ENCODE data around the gene POU2F2. TPM values are rescaled to one million over a fixed set of nuclear protein-coding genes. Genes with fewer than 3 reads are reported as not detected.

Gene POU2F2
- total RNA-seq, 1 experiment from 2014 or later, result 0.69 TPM

DNA sequence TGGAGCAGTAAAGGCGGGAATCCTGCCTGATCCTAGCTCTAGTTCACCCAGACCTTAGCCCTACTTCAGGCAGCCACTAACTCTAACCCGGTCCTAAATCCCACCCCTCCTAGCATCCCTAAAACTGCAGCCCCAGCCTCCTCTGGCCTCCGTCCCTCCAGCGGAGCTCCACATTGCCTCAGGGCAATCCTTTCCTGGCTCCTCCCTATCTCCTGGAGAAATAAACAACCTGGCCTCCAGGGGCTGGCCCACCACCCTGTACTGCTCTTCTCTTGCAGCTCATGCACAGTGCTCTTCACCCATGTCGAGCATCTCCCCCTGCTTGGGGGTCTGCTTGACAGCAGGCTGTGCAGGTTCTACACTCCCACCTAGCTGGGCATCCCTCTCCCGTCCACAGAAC is 6.7 kb downstream of the POU2F2 start:
- no peak for DNase-seq (ENCODE audit: low read depth)

DNA sequence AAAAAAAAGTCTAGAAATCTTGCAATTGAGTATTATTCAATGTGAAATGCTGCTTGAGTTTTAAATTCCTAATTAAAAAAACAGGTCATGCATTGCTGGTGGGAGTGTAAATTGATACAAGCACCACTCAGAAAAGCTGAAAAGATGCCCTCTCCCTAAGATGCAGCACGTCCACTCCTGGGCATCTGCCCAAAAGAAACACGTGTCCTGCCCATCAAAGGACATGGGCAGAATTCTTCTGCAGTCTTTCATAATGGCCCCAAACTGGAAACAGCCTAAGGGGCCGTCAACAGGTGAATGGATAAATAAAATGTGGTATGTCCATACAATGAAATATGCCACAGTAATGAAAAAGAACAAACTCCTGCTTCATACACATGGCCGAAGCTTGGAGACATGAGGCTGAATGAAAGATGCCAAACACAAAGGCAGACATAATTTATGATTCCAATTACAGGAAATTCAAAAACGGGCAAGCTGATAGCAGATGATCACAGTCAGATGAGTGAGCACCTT is 7.8 kb downstream of the POU2F2 start:
- DNase-seq (ENCODE audit: low read depth), result no peak

DNA sequence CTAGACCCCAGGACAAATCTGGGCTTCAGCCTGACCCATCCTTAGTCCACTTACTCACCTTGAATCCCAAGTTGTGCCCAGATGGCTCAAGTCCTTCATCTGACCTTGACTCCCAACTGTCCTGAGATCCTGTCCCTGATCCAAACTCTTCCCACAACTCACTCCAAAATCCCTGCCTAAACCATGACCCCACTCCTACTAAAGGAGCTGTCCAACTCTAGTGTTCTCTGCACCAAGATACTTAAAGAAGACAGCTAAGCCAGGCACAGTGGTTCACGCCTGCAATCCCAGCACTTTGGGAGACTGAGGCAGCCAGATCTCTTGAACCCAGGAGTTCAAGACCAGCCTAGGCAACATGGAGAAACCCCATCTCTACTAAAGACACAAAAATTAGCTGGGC is 8.5 kb downstream of the POU2F2 start:
- no peak for DNase-seq (ENCODE audit: low read depth)

DNA sequence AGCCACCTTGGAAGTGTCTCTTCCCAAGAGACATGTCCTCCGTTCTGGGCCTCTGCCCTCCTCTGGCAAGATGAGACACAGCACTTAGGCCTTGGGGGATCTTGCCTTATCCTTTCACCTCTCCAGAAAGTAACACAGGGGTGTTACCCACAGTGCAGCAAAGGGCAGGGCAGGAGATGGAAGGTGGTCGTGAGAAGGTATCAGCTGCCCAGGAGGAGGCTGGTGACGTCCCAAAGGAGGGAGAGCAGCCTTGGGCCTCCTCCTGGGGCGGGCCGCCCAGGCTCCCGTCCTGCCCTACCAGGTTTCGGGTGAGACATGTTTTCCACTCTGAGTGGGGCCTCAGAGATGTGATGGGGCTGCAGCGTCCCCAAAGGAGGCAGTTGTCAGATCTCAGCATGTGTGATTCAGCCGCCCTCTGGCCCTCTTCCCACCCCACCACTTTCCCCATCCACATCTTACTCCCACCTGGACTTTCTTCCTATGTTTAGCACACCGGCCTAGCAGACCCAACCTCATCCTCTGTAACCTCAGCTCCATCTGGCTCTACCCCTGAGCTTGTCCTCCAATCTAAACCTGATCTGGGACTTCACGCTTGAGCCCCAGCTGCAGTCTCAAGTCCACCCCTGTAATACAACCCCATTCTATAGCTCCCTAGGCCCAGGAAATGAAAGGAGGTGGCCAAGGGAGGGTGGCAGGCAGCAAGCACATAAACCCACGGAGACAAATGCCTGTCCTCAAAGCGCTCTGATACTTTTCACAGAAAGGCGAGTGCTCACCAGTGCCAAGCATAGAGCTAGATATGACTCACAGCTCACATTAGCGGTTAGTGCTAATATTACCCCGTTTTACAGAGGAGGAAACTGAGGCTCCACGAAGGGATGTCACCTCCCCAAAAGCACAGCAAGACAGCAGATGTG is 9.3 kb downstream of the POU2F2 start:
- DNase-seq (ENCODE audit: low read depth), result no peak

DNA sequence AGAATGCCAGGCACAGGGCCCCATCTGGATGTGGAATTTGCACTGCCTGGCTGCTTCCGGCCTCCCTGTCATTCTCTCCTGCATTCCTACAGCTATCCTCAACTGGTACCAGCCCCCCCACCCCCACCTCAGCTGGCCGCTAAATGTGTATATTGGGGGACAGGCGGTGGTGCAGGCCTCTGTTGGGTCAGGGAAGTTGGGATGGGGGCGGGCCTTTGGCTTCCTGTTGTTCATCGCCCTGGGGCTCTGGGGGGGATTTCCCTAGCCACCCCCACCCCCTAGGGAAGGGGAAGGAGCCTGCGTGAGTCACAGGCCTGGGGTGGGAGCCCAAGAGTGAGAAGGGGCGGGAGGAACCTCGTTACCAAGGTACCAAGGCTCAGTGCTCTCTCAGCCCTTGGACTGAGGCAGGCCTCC is 10.6 kb downstream of the POU2F2 start:
- peak; percentile 98 for DNase-seq (ENCODE audit: low read depth)

DNA sequence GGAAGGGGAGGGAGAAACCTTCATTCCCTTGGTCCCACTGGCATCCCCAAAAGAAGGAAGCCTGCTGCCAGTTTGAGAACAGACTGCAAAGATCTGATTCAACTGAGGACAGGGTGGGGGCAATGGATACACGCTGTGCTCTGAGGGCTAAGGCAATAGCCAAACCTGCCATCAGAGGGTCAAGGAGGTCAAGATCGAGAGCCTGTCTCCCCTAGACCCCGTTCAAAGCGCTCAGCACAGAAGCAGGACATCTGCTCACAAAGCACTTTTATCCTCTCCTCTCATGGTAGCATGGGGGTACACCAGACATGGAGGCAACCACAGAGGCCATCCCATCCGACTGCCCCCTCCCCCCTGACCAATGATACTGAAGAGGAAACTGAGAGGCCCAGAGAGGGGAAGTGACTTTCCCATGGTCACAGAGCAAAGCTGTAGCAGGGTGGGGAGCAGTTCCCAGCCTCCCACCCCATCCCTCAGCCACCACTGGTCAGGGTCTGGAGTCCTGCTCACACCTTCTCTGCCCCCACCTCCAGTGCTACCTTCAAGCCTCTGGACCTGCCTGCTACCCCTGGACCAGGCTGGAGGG is 11.1 kb downstream of the POU2F2 start:
- DNase-seq (ENCODE audit: low read depth), result no peak

DNA sequence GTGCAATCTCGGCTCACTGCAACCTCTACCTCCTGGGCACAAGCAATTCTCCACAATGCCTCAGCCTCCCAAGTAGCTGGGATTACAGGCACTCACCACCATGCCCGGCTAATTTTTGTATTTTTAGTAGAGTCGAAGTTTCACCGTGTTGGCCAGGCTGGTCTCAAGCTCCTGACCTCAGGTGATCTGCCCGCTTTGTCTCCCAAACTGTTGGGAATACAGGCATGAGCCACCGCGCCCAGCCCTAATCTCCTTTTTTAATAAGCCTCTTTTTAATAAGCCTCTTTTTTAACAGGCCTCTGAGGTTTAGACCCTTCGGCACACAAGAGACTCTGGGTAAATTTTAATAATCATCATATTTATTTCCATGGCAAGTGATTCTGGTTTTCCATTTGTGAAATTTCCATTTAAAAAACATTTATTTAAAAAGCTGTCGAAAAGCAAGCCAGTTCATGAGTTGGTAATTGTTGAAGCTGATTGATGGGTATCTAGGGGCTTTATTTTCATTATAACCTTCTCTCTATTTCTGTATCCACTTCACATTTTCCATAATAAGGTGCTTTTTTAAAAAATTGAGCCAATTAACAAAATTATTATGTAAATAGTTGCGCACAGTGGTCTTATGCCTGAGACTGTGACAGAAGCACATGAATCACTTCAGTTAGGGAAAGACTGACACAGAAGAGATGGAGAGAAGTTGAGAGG is 11.8 kb downstream of the POU2F2 start:
- no peak for DNase-seq (ENCODE audit: low read depth)

DNA sequence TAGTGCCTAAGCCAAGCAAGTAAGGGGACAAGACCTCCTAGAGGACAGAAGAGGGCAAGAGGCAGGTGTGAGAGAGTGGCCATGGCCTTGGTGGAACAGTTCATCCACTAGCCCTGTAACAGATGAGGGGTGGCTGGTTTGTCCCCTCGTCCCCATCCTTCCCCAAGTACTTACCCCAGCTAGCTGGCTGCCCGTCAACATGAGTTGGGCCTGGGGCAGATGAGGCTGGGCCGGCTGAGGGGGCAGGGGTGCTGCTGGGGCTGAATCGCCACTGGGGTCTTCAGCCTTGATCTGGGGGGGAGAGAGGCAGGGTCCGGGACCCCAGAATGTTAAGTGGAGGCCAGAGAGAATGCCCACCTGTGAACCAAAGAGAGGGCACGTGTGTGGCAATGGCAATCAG is 15.2 kb downstream of the POU2F2 start:
- no peak for DNase-seq (ENCODE audit: low read depth)

DNA sequence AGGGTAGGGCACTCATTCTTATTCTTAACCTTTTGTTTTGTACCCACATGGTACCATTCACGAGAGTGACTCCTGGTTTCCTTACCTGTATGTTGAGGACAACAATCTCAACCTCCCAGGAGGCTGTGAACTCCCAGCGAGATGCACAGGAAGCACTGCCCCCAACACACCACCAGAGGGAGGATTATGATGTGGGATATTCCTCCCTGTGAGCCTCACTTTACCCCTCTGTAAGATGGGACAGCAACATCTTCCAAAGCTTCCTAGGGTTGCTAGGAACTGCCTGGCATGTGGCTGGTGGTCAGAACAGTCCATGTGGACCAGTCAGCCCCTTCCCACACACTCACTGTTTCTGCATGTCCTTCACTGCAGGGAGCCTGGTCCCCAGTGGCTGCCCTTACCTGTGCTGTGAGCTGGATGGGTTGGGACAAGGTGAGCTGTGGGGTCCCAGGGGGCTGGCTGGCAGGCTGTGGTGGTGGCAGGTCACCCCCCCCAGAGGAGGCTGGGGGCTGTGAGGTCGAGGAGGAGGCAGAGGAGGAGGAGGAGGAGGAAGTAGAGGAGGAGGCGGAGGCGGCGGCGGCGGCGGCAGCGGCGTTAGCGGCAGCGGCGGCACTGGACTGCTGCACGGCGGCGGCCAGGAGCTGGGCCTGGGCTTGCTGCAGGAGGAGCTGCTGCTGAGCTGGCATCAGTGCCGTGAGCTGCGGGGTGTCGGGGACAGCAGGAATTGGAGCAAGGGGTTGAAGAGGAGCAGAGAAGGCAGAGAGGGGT is 15.8 kb downstream of the POU2F2 start:
- DNase-seq (ENCODE audit: low read depth), result no peak

DNA sequence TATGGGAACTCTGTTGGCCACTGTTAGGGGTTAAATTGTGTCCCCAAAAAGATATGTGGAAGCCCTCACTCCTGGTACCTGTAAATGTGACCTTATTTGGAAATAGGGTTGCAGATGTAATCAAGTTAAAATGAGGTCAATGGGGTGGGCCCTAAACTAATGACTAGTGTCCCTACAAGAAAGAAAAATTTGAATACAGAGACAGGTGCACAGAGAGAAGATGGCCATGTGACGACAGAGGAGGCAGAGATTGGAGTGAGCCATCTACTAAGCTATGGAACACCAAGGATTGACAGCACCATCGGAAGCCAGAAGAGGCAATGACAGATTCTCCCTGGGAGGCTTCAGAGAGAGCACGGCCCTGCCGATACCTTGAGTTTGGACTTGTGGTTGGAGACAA is 16.5 kb downstream of the POU2F2 start:
- DNase-seq (ENCODE audit: low read depth), result no peak

DNA sequence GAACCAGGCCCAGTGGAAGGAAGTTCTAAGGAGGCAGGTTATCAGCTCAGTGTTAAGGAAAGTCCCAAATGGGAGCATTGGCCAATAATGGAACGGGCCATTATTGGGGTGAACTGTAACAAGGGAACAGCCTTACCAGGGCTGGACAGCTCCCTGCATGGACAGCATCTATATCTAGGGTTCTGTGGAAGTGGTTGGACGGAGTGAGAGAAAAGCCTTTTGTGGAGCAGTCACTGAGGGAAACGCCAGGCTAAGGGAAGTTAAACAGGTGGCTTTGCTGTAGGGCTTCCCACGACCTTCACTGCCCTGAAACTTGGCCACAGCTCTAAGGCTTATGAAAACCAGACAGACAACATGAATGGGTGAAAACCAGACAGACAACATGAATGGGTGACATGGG is 17.0 kb downstream of the POU2F2 start:
- no peak for DNase-seq (ENCODE audit: low read depth)

DNA sequence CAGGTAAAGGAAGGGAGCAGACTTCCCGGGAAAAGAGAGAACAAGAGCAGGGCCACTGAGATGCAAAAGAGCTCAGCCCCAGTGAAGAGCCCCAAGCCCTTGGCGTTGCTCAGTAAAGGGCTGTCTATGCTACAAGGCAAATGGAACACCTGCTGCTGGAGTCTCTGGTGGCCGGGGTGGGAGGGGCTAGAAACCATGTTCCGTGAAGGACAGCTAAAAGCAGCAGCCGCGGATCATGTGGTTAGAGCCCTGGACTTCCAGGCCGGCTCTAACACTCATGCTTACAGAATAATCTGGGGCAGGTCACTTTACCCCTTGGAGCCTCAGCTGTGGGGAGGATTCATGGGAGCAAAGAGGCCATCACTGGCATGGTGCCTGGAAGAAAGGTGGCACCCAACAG is 17.8 kb downstream of the POU2F2 start:
- DNase-seq (ENCODE audit: low read depth), result peak; percentile 61

DNA sequence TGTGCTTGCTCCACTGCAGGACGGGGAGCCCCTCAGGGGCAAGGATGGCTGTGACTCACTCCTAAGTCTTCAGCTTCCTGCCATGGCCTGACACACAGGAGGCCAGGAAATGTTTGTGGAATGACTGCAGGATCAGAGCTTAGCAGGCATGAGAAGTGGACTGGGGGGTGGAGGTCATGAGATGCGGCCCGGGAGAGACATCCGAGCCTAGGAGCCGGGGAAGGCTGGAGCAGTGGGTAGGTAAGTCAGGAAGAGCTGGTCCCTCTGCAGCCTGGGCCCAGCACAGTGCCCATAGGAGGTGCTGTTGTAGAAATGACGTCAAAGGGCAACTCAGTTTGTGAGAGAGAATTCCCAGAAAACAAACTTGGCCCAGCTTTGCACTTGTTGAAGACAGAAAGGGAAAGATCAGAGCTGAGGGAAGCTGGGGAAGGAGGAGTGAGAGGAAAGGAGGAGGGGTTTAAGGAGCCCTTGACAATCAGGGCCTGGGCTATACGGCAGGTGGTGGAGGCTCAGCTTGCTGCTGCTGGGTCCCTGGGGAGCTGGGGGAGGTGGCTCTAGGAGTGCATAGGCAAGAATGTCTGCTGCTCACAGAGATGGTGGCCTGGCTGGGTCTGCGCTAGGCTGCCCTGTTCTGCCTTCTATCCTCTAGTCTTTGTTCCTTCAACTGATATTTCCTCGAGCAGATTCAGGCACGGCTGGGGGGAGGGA is 18.5 kb downstream of the POU2F2 start:
- DNase-seq (ENCODE audit: low read depth), result peak; percentile 98

DNA sequence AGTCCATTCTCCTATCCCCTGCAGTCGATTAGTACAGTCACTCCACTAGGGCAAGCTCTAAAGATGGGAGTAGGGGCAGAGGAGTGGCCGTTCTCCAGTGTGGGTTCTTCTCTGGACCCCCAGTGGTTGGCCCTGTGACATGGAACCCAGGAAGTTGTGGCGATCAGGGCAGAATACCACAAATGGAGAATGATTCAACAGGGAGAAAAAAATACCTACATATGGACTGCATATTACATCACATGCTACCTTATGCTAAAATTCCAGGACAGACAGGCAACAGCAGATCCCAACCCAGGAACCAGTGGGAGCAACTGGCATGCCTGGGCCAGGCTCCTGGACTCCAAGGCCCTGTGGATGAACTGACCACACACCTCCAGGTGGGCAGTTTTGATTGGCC is 20.4 kb downstream of the POU2F2 start:
- peak; percentile 82 for DNase-seq (ENCODE audit: low read depth)

DNA sequence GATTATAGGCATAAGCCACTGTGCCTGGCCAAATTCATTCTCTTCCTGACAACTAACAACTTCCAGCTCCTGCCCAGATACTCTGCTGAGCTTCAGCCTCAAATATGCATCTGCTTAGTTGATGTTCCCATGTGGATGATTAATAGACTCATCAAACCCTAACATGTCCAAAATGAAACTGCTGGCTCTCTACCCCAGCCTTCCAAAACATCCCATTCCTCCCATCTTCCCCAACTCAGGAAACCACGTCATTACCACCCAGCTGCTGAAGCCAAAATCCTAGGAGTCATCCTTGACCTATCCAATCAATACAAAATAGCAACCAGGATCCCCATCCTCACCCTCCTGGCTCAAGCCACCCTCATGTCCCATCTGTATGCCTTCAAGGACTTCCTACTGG is 20.9 kb downstream of the POU2F2 start:
- DNase-seq (ENCODE audit: low read depth), result peak; percentile 72

DNA sequence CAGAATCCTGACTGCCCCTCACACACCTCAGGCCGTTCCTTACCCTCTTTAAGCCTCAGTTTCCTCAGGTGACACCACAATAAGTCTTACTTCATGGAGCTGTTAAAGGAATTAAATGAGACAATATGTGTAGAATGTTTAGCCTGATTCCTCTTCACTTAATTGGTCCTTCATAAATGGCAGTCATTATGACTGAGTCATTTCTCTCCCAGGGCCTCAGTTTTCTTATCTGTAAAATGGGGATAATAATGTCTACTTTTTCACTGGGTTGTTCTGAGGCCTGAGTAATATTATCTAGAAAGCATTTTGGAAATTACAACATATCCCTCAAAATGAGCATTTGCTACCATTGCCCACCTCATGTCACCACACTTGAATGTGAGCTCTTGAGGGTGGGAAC is 21.6 kb downstream of the POU2F2 start:
- DNase-seq (ENCODE audit: low read depth), result no peak

DNA sequence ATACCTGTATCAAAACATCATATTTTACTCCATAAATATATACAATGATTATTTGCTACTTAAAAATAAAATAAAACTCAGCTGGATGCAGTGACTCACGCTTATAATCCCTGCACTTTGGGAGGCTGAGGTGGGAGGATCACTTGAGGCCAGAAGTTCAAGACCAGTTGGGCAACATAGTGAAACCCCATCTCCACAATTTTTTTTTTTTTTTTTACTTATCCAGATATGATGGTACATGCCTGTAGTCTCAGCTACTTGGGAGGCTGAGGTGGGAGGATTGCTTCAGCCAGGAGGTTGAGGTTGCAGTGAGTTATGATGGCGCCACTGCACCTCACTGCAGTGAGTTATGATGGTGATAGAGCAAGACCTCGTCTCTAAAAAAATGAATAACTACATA is 22.4 kb downstream of the POU2F2 start:
- DNase-seq (ENCODE audit: low read depth), result no peak

DNA sequence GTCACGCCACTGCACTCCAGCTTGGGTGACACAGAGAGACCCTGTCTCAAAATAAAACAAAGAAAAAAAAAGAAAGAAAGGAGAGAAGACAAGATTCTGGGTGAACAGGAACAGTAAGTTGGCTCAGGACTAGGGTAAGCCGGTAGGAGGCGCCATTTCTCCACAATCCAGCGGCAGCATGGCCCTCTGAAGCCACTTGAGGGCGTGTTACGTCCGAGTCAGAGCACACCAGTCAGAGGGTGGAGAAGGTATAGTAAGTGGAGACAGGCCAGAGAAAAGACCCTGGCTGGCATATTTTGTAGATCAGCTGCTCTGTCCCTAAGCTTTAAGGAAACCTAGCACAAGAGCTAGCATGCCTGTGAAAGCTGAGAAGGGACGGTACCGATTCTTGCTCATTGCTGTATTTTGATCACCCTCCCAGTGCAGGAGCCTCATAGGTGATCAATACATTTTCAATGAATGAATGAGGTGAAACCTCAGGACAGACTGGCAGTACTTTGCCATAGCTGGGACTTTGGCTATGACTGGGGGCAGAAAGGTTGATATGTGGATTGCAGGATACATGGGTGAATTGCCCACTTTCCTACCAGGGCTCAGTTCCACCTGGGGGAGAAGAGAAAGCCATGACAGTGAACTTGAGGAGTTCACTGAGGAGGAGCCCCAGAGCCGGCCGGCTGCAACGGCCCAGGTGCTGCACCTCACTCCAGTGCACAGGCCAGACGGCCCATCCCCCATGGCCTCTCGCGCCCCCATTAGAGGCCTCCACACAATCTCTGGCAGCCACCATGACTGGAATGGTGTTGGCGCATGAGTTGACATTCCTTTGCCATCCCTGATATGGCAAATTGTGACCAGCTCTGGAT is 23.5 kb downstream of the POU2F2 start:
- peak; percentile 92 for DNase-seq (ENCODE audit: low read depth)

DNA sequence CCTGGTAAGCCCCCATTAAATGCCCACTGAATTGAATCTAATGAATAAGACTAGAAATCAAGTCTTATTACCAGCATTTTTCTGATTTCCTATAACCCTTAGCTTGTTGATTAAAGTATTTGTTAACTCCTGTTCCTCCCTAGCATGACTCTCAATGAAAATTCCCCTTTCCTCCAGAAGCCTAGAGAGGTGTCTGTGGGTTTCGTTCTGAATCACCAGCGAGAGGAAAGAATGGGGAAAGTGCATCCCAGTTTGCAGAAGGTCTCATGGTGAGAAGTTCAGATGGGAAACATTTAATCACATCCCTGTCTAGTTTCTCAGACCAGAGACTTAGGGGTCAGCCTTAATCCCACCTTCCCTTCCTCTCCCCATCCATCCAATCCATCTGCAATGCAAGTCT is 26.9 kb downstream of the POU2F2 start:
- DNase-seq (ENCODE audit: low read depth), result no peak

DNA sequence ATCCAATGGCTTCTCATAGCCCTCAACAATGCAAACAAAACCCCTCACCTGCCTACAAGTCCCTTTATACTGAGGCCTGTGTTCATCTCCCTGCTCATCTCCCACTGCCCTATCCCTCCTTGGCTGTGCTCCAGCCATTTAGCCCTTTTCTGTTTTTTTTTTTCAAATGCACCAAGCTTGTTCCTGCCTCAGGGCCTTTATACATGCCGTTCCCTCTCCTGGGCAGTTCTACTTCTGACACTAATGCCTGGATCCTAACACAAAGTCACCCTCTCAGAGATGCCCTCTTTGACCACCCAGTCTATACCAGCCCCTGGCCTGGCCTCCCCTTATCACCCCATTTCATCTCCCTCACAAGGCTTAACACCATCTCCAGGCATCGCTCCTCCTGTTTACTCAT is 29.4 kb downstream of the POU2F2 start:
- no peak for DNase-seq (ENCODE audit: low read depth)

Data from Daoy (cell line).